Ishikawa (cell line): ENCODE results near the gene BCL6.

Experiments
- CREB1 ChIP-seq: IDR thresholded peaks from 2 replicates; pipeline ENCODE4 v1.6.1; 2012; ENCODE audit warnings: low read depth
- EGR1 ChIP-seq: IDR thresholded peaks from 2 replicates; pipeline ENCODE4 v1.6.1; 2012
- EP300 ChIP-seq: IDR thresholded peaks from 2 replicates; pipeline ENCODE4 v1.6.1; 2012; ENCODE audit warnings: borderline replicate concordance
- FOXM1 ChIP-seq: IDR thresholded peaks from 2 replicates; pipeline ENCODE4 v1.6.1; 2012; ENCODE audit warnings: low read depth, borderline replicate concordance
- MAX ChIP-seq: IDR thresholded peaks from 2 replicates; pipeline ENCODE4 v1.6.1; 2012
- NFIC ChIP-seq: IDR thresholded peaks from 2 replicates; pipeline ENCODE4 v1.6.1; 2012
- RAD21 ChIP-seq: IDR thresholded peaks from 2 replicates; pipeline ENCODE4 v1.6.1; 2012; ENCODE audit warnings: low read depth
- REST ChIP-seq: IDR thresholded peaks from 2 replicates; pipeline ENCODE4 v1.6.1; 2012; ENCODE audit warnings: low read depth, mild to moderate bottlenecking
- TAF1 ChIP-seq: IDR thresholded peaks from 2 replicates; pipeline ENCODE4 v1.6.1; 2012; ENCODE audit warnings: low read depth, mild to moderate bottlenecking
- TCF12 ChIP-seq: IDR thresholded peaks from 2 replicates; pipeline ENCODE4 v1.6.1; 2012; ENCODE audit warnings: low read depth
- TEAD4 ChIP-seq: IDR thresholded peaks from 2 replicates; pipeline ENCODE4 v1.6.1; 2012
- USF1 ChIP-seq: IDR thresholded peaks from 2 replicates; pipeline ENCODE4 v1.6.1; 2012
- YY1 ChIP-seq: IDR thresholded peaks from 2 replicates; pipeline ENCODE4 v1.6.1; 2012; ENCODE audit warnings: low read depth
- ZBTB7A ChIP-seq: IDR thresholded peaks from 2 replicates; pipeline ENCODE4 v1.6.1; 2012; ENCODE audit warnings: low read depth

BCL6 gene

GRCh38 chr3:187738331-187739093, 6.8 kb downstream of the BCL6 start:
- TF ChIP-seq TAF1 (no peak), ZBTB7A (no peak), USF1 (no peak), YY1 (0 out of 2 replicates have a peak, but pooled peaks have one; percentile 41), CREB1 (no peak), EP300 (no peak; the same call in 1 of the 2 replicates), MAX (peak; percentile 33; the same call in 1 of the 2 replicates), EGR1 (no peak), RAD21 (peak; percentile 98)

- TF ChIP-seq TCF12, result no peak
- no peak for TF ChIP-seq REST
- no peak for TF ChIP-seq NFIC
- no peak for TF ChIP-seq TEAD4
- no peak for TF ChIP-seq EP300
- TF ChIP-seq TAF1, result no peak
- no peak for TF ChIP-seq FOXM1
- no peak for TF ChIP-seq CREB1
- no peak for TF ChIP-seq USF1
Observed at GRCh38 chr3:187738071-187738330, 7.3 kb downstream of the BCL6 start.

GRCh38 chr3:187737368-187738070, 7.7 kb downstream of the BCL6 start:
- TF ChIP-seq MAX (no peak), RAD21 (no peak), REST (no peak), TCF12 (no peak), FOXM1 (no peak), TEAD4 (no peak), NFIC (no peak), USF1 (no peak), ZBTB7A (no peak), EP300 (no peak), CREB1 (no peak)

GRCh38 chr3:187737006-187737367, 8.3 kb downstream of the BCL6 start:
- TF ChIP-seq CREB1 (no peak), TEAD4 (no peak), EP300 (no peak), REST (no peak), YY1 (no peak), RAD21 (no peak), TAF1 (no peak)
